ENCODE data around the gene OR2B2. TPM values are rescaled to one million over a fixed set of nuclear protein-coding genes. Genes with fewer than 3 reads are reported as not detected.
"Not testable (repeated sequence)": the region's sequence is repeated elsewhere in the genome, so short reads cannot be mapped to it uniquely, and the experiment has no call there.

OR2B2 gene
- total RNA-seq, 2 experiments from 2014 or later: not detected

GRCh38 chr6:27901801-27902200 lies 10.4 kb downstream of the OR2B2 start:
- H3K27ac ChIP-seq (ENCODE audit: low read depth in 1 of 2, low read length in 2 of 2): no peak overlapping the region
- Mint-ChIP-seq H3K9me3 (no peaks in the 10 kb centered on the region), H3K4me3 (peak overlapping the region; percentile 76), H3K4me1 (ENCODE audit: low read depth) (peaks cover 16% of the 10 kb centered on the region), H3K36me3 (ENCODE audit: low read depth) (peaks cover 20% of the 10 kb centered on the region), H3K27ac (peak overlapping the region; percentile 100), H3K27me3 (peaks cover 16% of the 10 kb centered on the region)
- intact Hi-C loops (cut with DNase I, micrococcal nuclease): loop anchor here (2.0 to 10.0 kb wide), 14 partner anchors 34 to 1040 kb away; partner anchors contain the start of genes ZNF165 (in 1 of the 2) and ZNF391 (in 1 of the 2)
- H3K9me3 ChIP-seq (ENCODE audit: control insufficient read depth in 1 of 2, insufficient read depth in 1 of 2, low read length in 2 of 2): peaks cover 0 to 4% of the 10 kb centered on the region in 2 experiments
- DNase-seq: peak in 1 of 14 experiments; percentile 17
- H3K4me1 ChIP-seq (ENCODE audit: insufficient read depth, low read length): peaks cover 7% of the 10 kb centered on the region
- ChIA-PET CTCF (interaction anchor here (1.8 kb wide), 1 partner anchor 129 kb away, joined by 7 read pairs; no protein-coding TSS in a partner anchor), POLR2A (interaction anchor here (0.7 to 1.4 kb wide), 10 partner anchors 9 to 725 kb away, joined by 3 to 10 read pairs (median 4); a partner anchor contains a TSS)
- no peaks in the 10 kb centered on the region for H3K36me3 ChIP-seq (ENCODE audit: insufficient read depth, low read length)
- ATAC-seq (ENCODE audit: poor library complexity): no peak
- TF ChIP-seq CTCF (IDR thresholded peaks at IDR 0.05): no peak
- no peak overlapping the region for H3K4me3 ChIP-seq (ENCODE audit: low read length)
- no peaks in the 10 kb centered on the region for H3K27me3 ChIP-seq (ENCODE audit: control insufficient read depth in 1 of 2, insufficient read depth in 2 of 2, low read length in 2 of 2)

GRCh38 chr6:27900197-27900596 lies 12.0 kb downstream of the OR2B2 start:
- DNase-seq; ATAC-seq (ENCODE audit: poor library complexity); H3K27ac ChIP-seq (ENCODE audit: low read depth in 1 of 2, low read length in 2 of 2); H3K4me1 ChIP-seq (ENCODE audit: insufficient read depth, low read length); H3K4me3 ChIP-seq (ENCODE audit: low read length); POLR2A ChIA-PET; H3K27ac Mint-ChIP-seq; H3K9me3 Mint-ChIP-seq; H3K4me3 Mint-ChIP-seq; H3K27me3 ChIP-seq (ENCODE audit: control insufficient read depth in 1 of 2, insufficient read depth in 2 of 2, low read length in 2 of 2); H3K36me3 ChIP-seq (ENCODE audit: insufficient read depth, low read length); H3K9me3 ChIP-seq (ENCODE audit: control insufficient read depth in 1 of 2, insufficient read depth in 1 of 2, low read length in 2 of 2): not testable (repeated sequence)
- Mint-ChIP-seq H3K4me1 (ENCODE audit: low read depth) (peaks cover 16% of the 10 kb centered on the region), H3K27me3 (peaks cover 16% of the 10 kb centered on the region), H3K36me3 (ENCODE audit: low read depth) (peaks cover 20% of the 10 kb centered on the region)
- CTCF ChIA-PET: interaction anchor here (1.9 kb wide), 1 partner anchor 128 kb away, joined by 5 read pairs; no protein-coding TSS in a partner anchor
- intact Hi-C loops (cut with DNase I, micrococcal nuclease): loop anchor here (5.0 to 10.0 kb wide), 13 partner anchors 33 to 1042 kb away; partner anchors contain the start of genes ZNF165 (in 1 of the 2) and ZNF391 (in 1 of the 2)

- intact Hi-C loops (cut with DNase I, micrococcal nuclease): loop anchor here (5.0 to 10.0 kb wide), 4 partner anchors 458 to 1875 kb away; a partner anchor contains a TSS
Measured at GRCh38 chr6:27899543-27899942, 12.7 kb downstream of the OR2B2 start.

More at GRCh38 chr6:27899543-27899942, 12.7 kb downstream of the OR2B2 start:
- H3K9me3 Mint-ChIP-seq: no peaks in the 10 kb centered on the region
- H3K4me3 ChIP-seq (ENCODE audit: low read length): no peak overlapping the region
- no peaks in the 10 kb centered on the region for H3K9me3 ChIP-seq (ENCODE audit: control insufficient read depth in 1 of 2, insufficient read depth in 1 of 2, low read length in 2 of 2)
- no peaks in the 10 kb centered on the region for H3K27me3 ChIP-seq (ENCODE audit: control insufficient read depth in 1 of 2, insufficient read depth in 2 of 2, low read length in 2 of 2)
- CTCF ChIA-PET: interaction anchor here (1.9 kb wide), 1 partner anchor 127 kb away, joined by 5 read pairs; no protein-coding TSS in a partner anchor
- no peak overlapping the region for H3K4me3 Mint-ChIP-seq
- H3K27me3 Mint-ChIP-seq: peaks cover 15% of the 10 kb centered on the region
- TF ChIP-seq CTCF (IDR thresholded peaks at IDR 0.05): no peak
- H3K4me1 ChIP-seq (ENCODE audit: insufficient read depth, low read length): peaks cover 12% of the 10 kb centered on the region
- POLR2A ChIA-PET: no interaction called here
- DNase-seq (no peak), ATAC-seq (ENCODE audit: poor library complexity) (no peak)
- peaks cover 16% of the 10 kb centered on the region for H3K4me1 Mint-ChIP-seq (ENCODE audit: low read depth)
- no peak overlapping the region for H3K27ac Mint-ChIP-seq
- H3K27ac ChIP-seq (ENCODE audit: low read depth in 1 of 2, low read length in 2 of 2): no peak overlapping the region
- H3K36me3 Mint-ChIP-seq (ENCODE audit: low read depth): peaks cover 20% of the 10 kb centered on the region
- H3K36me3 ChIP-seq (ENCODE audit: insufficient read depth, low read length): no peaks in the 10 kb centered on the region

Measured in CD4-positive, alpha-beta T cell (primary cell).